NCI-H69 (cell line): ENCODE results near the gene TIMELESS.
"Not testable (repeated sequence)": the region's sequence is repeated elsewhere in the genome, so short reads cannot be mapped to it uniquely, and the experiment has no call there.

Source experiments
- DNase-seq: peaks from one replicate; lab custom pipeline; 2025; lab: John Stamatoyannopoulos, UW

TIMELESS gene

DNA sequence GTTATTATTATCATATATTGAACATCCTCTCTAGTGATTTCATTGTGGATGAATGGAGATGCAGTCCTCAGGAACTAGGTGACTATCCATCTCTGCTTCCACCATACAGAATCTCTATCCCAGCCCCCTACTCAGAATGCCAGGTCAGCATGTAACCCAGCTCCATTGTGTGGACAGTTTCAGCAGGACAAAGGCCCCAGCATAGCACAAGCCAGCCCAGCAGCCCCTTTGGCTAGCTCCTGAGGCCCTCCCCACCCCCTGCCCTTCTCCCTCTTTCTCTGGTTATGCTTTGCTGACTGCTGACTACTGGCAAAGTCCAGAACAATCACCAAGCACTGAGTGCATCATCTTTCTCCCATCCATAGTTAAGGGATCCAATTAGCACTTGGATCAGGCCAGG lies 13.3 kb upstream of the TIMELESS start:
- no peak for DNase-seq

- no peak for DNase-seq
Measured at GRCh38 chr12:56461235-56462159, 12.3 kb upstream of the TIMELESS start.

DNA sequence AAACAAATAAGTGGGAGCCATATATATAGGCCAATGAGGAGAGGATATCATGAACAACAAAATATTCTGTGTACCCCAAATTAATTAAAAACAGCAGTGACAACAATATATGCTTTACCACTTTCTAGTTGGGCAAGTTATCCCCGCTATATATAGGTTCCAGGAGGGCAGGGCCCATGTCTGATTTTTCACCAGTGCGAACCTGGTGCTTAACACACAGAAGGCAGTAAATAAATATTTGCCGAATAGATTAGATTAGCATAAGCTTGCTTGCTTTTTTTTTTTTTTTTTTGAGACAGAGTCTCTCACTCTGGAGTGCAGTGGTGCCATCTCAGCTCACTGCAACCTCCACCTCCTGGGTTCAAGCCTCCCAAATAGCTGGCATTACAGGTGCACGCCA lies 8.6 kb upstream of the TIMELESS start:
- no peak for DNase-seq

DNA sequence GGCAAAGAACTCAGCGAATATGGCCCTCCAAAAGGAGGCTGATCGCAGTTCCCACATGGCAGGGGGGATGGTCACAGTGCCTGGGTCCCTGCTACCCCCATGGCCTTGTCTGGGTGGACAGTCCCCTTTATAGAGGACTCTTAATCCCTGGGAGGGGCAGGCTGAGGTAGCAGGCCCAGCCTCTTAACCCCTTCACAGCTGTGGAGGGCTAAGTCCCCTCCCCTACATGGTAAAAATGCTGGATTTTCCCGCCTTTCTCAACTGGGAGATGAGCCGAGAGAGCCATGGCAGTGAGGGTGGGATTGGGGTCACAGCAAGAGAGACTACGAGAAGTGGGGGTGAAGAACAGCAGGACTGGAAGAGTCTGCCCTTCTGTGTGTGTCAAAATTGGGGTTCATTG lies 5.3 kb upstream of the TIMELESS start, which contains the start of gene MIP:
Gene MIP, minus strand, starts transcription at position 101 of the 400 bp plus-strand sequence. Its CDS starts 44 bp downstream, at position 57.
- DNase-seq = no peak

- DNase-seq = no peak
Measured at GRCh38 chr12:56451147-56451546, 1.9 kb upstream of the TIMELESS start.

DNA sequence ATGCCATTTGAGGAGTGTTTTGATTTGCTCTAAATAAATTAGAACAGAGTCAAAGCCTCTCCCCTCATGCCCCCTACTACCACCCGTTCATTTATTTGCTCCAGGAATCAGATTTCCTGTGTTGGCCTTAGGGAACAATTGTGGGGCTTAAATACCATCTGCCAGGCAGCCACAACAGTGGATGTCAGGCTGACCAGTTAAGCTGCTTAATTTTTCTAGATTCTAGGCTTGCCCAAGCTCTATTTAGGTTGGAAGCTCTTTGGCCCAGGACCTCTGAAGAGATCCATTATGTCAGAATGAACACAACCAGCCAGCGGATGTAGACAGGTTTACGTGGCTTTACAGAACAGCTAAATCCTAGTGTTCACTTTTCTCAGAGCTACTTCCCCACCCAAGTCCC lies 1.0 kb upstream of the TIMELESS start:
- peak; percentile 89 for DNase-seq

GRCh38 chr12:56449622-56449984 lies 377 bp upstream of the TIMELESS start:
- DNase-seq = peak; percentile 55

DNA sequence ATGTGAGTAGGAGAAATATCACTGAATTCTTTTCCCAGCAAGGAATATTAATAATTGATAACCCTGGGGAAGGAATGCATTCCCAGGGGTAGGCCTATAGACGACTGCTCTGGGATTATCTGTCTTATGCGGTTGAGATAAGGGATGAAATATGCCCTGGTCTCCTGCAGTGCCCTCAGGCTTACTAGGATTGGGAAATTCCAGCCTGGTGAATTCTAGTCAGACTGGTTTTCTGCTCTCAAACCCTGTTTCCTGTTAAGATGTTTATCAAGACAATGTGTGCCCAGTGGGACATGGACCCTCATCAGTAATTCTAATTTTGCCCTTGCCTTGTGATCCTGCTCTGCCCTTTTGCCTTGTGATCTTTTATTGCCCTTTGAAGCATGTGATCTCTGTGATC lies 6.0 kb downstream of the TIMELESS start:
- not testable (repeated sequence) for DNase-seq

DNA sequence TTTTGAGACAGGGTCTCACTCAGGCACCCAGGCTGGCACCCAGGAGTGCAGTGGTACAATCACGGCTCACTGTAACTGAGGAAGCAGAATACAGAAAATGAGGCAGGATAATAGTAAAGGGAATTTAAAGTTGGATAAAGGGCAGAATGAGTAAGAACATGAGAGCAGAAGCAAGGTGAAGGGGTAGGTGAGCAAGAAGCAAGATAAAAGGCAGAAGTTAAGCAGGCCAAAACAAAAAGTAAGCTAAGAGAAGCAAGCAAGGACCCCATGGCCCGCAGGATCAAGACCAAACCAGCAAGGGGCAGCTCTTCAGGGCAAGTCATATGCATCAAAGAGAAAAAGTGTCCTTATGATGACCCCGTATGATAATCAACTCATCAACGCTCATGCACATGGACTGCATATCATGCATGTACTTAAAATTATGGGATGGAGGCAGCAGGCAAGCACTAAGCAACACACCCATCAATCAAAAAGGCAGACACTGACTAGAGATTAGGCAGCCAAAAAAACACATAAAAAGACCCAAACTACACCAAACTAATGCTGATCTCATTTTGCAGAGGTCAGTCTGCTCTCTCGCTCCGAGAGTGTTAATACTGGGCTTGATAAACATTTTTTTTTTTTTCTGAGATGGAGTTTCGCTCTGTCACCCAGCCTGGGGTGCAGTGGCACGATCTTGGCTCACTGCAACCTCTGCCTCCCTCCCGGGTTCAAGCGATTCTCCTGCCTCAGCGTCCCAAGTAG lies 11.6 kb downstream of the TIMELESS start:
- DNase-seq = no peak

DNA sequence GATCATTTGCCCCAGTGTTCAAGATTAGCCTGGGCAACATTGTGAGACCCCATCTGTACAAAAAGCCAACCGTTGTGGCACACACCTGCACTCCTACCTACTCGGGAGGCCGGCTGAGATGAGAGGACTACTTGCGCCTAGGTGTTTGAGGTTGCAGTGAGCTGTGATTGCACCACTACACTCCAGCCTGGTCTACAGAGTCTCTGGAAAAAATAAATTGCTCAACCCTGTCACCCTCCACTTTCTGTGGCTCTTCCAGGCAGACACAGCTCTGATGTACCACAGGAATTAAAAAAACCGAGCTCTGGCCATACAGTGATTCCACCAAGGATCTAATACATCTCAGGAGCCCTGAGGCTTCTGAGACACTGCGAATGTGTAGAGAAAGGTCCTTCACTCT lies 14.4 kb downstream of the TIMELESS start:
- DNase-seq = no peak

DNA sequence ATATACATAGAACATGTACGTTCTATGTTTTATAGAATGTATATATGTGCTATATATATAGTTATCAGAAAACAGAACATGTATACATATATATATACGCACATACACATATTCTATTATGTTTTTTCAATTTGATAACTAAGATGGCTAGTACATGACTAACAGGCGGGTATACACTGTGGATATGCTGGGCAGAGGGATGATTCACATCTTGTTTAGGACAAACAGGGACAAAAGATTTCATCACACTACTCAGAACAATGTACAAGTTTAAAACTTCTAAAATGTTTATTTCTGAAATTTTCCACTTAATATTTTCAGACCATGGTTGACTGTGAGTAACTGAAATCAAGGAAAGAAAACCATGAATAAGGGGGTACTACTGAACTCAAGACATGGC lies 17.4 kb downstream of the TIMELESS start:
- DNase-seq = no peak

DNA sequence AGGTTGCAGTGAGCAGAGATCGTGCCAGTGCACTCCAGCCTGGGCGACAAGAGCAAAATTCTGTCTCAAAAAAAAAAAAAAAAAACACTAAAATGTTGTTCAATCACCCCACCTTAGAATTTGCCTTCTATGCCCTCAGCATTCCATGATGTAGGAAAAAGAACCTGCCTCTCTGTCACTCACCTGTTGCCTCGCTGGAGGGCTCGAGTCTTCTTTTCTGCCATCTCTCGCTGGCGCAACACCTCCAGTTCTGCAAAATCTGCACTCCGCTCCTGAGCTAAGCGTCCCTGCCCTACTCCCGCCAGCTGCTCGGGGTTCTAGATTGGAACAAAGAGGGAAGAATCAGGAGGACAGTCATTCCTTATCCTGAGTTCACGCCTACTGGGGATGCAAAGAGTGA lies 17.9 kb downstream of the TIMELESS start:
- no peak for DNase-seq

GRCh38 chr12:56425940-56426438 lies 23.2 kb downstream of the TIMELESS start:
- no peak for DNase-seq

DNA sequence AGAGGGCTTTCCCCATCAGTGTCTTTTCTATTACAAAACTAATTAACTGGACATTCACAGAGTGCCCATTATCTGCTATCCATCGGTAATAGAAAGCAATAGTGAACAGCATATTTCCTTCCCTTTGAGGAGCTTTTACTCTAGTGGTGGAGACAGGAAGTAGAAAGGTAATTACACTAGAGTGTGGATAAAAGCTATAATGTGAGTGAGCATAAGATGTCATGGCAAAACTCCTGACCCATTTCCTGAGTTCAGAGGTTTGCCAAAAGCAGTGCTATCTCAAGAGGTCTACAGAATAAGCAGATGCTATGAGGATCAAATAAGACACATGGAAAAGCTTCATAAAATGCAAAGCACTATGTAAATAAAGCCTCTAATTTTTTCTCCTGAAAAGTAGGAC lies 24.0 kb downstream of the TIMELESS start:
- DNase-seq = no peak

GRCh38 chr12:56420411-56420810 lies 28.8 kb downstream of the TIMELESS start:
- DNase-seq = no peak

DNA sequence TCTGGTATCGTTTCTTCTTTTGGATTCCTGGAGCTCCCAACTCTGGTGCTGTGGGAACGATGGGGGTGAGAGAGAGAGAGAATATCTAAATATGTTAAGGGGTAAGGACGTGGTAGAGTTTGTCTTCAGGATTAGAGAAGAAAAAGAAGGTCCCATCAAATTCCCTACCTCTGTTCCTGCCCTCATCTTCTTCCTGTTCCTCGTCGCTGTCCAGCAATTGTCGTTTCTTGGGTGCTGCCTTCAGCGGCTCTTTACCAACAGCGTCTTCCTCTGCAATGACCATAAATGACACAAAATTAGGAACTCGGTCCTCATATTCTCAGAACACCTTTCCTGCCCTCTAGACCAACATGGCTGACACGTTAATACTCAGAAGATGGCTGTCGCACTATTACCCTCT lies 31.5 kb downstream of the TIMELESS start:
- DNase-seq = no peak

DNA sequence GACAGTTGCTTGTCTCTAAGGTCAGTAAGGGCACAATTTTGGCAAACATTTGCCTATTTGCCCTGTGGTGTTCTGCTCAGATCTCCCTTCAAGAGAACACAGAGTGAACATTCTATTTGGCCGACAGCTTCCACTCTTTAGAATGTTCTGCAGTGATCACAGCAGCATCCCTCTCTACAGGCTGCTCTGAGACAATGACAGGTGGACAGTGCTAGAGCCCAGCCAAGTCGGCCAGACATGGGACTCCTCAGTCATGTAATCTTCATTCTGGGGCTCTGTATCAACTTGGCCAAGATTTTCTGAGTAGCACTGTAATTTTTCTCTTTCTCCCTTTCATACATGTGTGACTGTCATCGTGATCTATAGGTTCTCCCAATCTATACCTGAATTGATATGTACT lies 34.8 kb downstream of the TIMELESS start:
- DNase-seq = no peak

GRCh38 chr12:56413392-56413791 lies 35.8 kb downstream of the TIMELESS start:
- no peak for DNase-seq

- no peak for DNase-seq
Measured at GRCh38 chr12:56411781-56412639, 37.2 kb downstream of the TIMELESS start.

- no peak for DNase-seq
Measured at GRCh38 chr12:56410768-56411167, 38.5 kb downstream of the TIMELESS start.

DNA sequence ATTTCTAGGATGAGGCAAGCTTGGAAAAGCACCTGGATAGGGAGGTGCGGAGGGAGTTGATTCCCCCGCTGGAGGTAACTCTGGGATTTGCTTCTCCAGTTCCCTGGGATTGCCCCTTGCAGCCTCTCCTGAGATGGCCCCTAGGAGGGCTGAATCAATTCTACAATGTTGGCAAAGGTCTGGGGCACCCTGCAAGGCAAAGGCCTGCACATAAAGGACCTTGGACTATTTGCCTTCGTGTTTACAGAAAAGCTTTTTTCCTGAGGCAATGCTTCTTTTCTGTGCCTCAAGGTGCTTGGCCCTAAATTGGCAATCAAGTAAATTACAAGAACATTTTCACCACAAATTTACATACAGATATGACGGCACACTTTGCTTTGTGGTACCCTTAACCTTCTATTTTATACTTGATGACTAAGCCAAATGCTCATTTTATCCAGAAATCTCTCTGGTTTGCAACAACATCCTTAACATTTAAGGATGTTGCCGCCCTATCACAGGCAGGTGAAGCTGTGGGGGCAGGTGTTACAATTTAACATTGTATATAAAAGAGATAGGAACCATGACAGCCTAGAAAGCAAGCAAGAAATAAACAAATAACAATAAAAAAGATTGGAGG lies 40.3 kb downstream of the TIMELESS start:
- peak; percentile 9 for DNase-seq

DNA sequence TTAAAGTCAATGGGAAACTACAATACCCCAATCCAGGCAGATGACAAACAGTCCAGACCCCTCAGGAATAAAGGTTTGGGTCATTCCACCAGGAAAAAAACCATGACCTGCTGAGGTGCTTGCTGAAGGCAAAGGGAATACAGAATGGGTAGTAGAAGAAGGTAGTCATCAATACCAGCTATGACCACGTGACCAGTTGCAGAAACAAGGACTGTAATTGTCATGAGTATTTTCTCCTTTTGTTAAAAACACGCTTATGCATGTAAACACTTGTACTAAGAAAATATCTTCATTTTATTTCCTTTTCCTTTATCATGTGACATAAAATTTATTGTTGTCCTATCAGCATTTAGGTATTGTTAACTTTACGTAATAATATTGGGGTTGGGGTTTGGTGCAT lies 45.0 kb downstream of the TIMELESS start:
- not testable (repeated sequence) for DNase-seq
